ENCODE results near the gene VEGFA. TPM values are rescaled to one million over a fixed set of nuclear protein-coding genes. Genes with fewer than 3 reads are reported as not detected.
A peak's percentile ranks its signal among the peaks of the same experiment; 100 is the strongest.

Gene VEGFA
- 100 to 1,000 TPM in 2 of 4 donors, 10 to 100 TPM in 2; 28.0 to 107 (median 80.8) TPM for total RNA-seq

DNA sequence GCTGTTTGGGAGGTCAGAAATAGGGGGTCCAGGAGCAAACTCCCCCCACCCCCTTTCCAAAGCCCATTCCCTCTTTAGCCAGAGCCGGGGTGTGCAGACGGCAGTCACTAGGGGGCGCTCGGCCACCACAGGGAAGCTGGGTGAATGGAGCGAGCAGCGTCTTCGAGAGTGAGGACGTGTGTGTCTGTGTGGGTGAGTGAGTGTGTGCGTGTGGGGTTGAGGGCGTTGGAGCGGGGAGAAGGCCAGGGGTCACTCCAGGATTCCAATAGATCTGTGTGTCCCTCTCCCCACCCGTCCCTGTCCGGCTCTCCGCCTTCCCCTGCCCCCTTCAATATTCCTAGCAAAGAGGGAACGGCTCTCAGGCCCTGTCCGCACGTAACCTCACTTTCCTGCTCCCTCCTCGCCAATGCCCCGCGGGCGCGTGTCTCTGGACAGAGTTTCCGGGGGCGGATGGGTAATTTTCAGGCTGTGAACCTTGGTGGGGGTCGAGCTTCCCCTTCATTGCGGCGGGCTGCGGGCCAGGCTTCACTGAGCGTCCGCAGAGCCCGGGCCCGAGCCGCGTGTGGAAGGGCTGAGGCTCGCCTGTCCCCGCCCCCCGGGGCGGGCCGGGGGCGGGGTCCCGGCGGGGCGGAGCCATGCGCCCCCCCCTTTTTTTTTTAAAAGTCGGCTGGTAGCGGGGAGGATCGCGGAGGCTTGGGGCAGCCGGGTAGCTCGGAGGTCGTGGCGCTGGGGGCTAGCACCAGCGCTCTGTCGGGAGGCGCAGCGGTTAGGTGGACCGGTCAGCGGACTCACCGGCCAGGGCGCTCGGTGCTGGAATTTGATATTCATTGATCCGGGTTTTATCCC lies at the start of gene VEGFA:
Gene VEGFA, plus strand, starts transcription at position 686 of the 846 bp plus-strand sequence.
- peak; percentile 58 for DNase-seq
- peaks cover 32 to 52% (median 35%) of the 10 kb centered on the region in 3 donors for H3K4me1 ChIP-seq
- intact Hi-C loops (cut with DNase I): loop anchor here (5.0 kb wide), 2 partner anchors 102 to 308 kb away; no protein-coding TSS in a partner anchor
- TF ChIP-seq, protein P1, sequence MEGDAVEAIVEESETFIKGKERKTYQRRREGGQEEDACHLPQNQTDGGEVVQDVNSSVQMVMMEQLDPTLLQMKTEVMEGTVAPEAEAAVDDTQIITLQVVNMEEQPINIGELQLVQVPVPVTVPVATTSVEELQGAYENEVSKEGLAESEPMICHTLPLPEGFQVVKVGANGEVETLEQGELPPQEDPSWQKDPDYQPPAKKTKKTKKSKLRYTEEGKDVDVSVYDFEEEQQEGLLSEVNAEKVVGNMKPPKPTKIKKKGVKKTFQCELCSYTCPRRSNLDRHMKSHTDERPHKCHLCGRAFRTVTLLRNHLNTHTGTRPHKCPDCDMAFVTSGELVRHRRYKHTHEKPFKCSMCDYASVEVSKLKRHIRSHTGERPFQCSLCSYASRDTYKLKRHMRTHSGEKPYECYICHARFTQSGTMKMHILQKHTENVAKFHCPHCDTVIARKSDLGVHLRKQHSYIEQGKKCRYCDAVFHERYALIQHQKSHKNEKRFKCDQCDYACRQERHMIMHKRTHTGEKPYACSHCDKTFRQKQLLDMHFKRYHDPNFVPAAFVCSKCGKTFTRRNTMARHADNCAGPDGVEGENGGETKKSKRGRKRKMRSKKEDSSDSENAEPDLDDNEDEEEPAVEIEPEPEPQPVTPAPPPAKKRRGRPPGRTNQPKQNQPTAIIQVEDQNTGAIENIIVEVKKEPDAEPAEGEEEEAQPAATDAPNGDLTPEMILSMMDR (IDR thresholded peaks at IDR 0.05): peak; percentile 92 to 99 (median 97)
- TF ChIP-seq POLR2A (IDR thresholded peaks at IDR 0.05): peak in 3 of 4 donors; percentile 40 to 81 (median 77)
- no peaks in the 10 kb centered on the region for H3K9me3 ChIP-seq
- 3% methylated on average over 30 to 33 of the region's 62 CpGs for WGBS, 2 donors
- H3K27ac ChIP-seq: peak within 1 kb of the TSS; percentile 93 to 98 (median 97)
- peaks cover 0 to 9% (median 0%) of the 10 kb centered on the region in 4 donors for H3K27me3 ChIP-seq
- H3K36me3 ChIP-seq: no peaks in the 10 kb centered on the region
- peak within 1 kb of the TSS; percentile 74 to 97 (median 82) for H3K4me3 ChIP-seq

DNA sequence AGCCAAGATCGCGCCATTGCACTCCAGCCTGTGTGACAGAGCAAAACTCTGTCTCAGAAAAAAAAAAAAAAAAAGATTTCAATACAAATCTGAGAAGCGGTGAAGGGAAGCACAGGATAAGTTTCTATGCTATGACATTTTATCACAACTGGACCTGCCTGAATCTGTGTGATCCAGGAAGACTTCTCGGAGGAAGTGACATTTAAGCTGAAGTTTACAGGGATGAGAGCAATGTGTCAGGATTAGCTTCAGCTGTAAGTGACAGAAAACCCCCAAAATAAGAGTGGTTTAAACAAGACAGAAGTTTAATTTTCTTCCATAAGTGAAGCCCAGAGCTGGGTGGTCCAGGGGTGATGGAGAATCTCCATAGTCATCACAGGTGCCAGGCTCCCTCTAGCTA lies 49.0 kb upstream of the VEGFA start:
- intact Hi-C loops (cut with DNase I): no loop called here
- H3K27me3 ChIP-seq: peaks cover 0 to 5% (median 0%) of the 10 kb centered on the region in 4 donors
- H3K9me3 ChIP-seq: no peaks in the 10 kb centered on the region
- TF ChIP-seq, protein P1 (IDR thresholded peaks at IDR 0.05): no peak
- no peak for TF ChIP-seq POLR2A (IDR thresholded peaks at IDR 0.05)
- peaks cover 13 to 43% (median 26%) of the 10 kb centered on the region in 3 donors for H3K4me1 ChIP-seq
- H3K4me3 ChIP-seq: no peak overlapping the region
- WGBS, 2 donors: 85 to 90% methylated on average over 4 of the region's 4 CpGs
- DNase-seq: no peak
- H3K27ac ChIP-seq: no peak overlapping the region
- H3K36me3 ChIP-seq: no peaks in the 10 kb centered on the region

- no peaks in the 10 kb centered on the region for H3K9me3 ChIP-seq
- H3K27ac ChIP-seq: no peak overlapping the region
- TF ChIP-seq POLR2A (IDR thresholded peaks at IDR 0.05): no peak
- TF ChIP-seq, protein P1 (IDR thresholded peaks at IDR 0.05): no peak
- no peak overlapping the region for H3K4me3 ChIP-seq
- peaks cover 13 to 33% (median 20%) of the 10 kb centered on the region in 3 donors for H3K4me1 ChIP-seq
- 78 to 83% methylated on average over 10 of the region's 10 CpGs for WGBS, 2 donors
- H3K27me3 ChIP-seq: peaks cover 0 to 5% (median 0%) of the 10 kb centered on the region in 4 donors
- DNase-seq: no peak
- intact Hi-C loops (cut with DNase I): no loop called here
- no peaks in the 10 kb centered on the region for H3K36me3 ChIP-seq
Measured at GRCh38 chr6:43722920-43723545, 47.0 kb upstream of the VEGFA start.

DNA sequence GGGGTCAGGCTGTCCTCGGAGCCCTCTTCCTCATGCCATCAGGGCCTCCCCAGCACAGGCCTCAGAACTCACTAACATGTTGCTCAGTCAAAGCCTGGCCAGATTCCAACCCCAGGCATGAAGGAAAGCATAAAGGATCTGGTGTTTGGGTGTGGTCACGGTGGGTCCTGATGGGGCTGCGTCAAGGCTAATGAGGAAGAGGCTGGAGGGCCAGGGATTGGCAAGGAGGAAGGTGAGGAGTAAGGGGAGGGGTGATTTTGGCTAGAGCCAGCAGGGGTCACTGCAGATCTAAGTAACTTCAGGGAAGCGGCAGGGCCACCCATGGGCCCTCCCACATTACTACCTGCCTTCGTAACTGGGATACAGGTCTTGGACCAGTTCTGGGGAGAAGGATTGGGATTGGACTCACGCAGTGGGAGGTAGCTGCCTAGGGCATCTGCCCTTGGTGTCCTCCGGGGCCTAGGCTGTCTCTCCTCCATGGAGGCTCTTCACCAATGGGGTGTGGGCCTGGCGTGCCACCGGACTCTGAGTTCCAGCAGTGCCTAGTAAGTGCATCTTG lies 46.2 kb upstream of the VEGFA start:
- Histone ChIP-seq H3K4me3 (no peak overlapping the region), H3K9me3 (no peaks in the 10 kb centered on the region), H3K27me3 (peaks cover 0 to 5% (median 0%) of the 10 kb centered on the region in 4 donors), H3K27ac (no peak overlapping the region), H3K4me1 (peaks cover 13 to 29% (median 19%) of the 10 kb centered on the region in 3 donors), H3K36me3 (no peaks in the 10 kb centered on the region)
- intact Hi-C loops (cut with DNase I): no loop called here
- no peak for TF ChIP-seq POLR2A (IDR thresholded peaks at IDR 0.05)
- TF ChIP-seq, protein P1 (IDR thresholded peaks at IDR 0.05): peak; percentile 41 to 81 (median 60)
- DNase-seq: no peak
- WGBS, 2 donors: 30 to 46% methylated on average over 6 to 9 of the region's 9 CpGs

Data from esophagus squamous epithelium (tissue), 5 donors.